CD4-positive, alpha-beta T cell treated with Interleukin-6 for 4 hours (primary cell): ENCODE measurements around the gene NT5C3A.
"Not testable (repeated sequence)": the region's sequence is repeated elsewhere in the genome, so short reads cannot be mapped to it uniquely, and the experiment has no call there.

ENCODE experiments used
- DNase-seq: peaks from one replicate; pipeline ENCODE4 v3.0.0-alpha.2; 2020; ENCODE audit warnings: mixed read lengths

The NT5C3A gene

GRCh38 chr7:33062023-33062781 lies at the start of gene NT5C3A:
TSS of gene NT5C3A (minus strand) at chr7:33062776. CDS start at chr7:33062705, 71 bp downstream.
- peak; percentile 40 for DNase-seq

- no peak for DNase-seq
Measured at GRCh38 chr7:33111614-33112013, 49.0 kb upstream of the NT5C3A start.

GRCh38 chr7:33109758-33110238 lies 47.2 kb upstream of the NT5C3A start:
- peak; percentile 2 for DNase-seq

GRCh38 chr7:33109005-33109757 lies 46.6 kb upstream of the NT5C3A start, which contains the start of gene RP9:
TSS of gene RP9 (minus strand) at chr7:33109404. CDS start at chr7:33109372, 32 bp downstream.
- peak; percentile 83 for DNase-seq

- DNase-seq: peak; percentile 13
Measured at GRCh38 chr7:33108554-33109004, 46.0 kb upstream of the NT5C3A start.

- DNase-seq: peak; percentile 54
Measured at GRCh38 chr7:33107136-33108066, 44.8 kb upstream of the NT5C3A start.

GRCh38 chr7:33101906-33102305 lies 39.3 kb upstream of the NT5C3A start:
- DNase-seq: no peak

- no peak for DNase-seq
Measured at GRCh38 chr7:33100770-33101169, 38.2 kb upstream of the NT5C3A start.

- DNase-seq: no peak
Measured at GRCh38 chr7:33099154-33099940, 36.8 kb upstream of the NT5C3A start.

- DNase-seq: not testable (repeated sequence)
Measured at GRCh38 chr7:33094745-33095275, 32.2 kb upstream of the NT5C3A start.

GRCh38 chr7:33093266-33093665 lies 30.7 kb upstream of the NT5C3A start:
- no peak for DNase-seq

- no peak for DNase-seq
Measured at GRCh38 chr7:33091641-33092191, 29.1 kb upstream of the NT5C3A start.

GRCh38 chr7:33091111-33091531 lies 28.5 kb upstream of the NT5C3A start:
- no peak for DNase-seq

GRCh38 chr7:33089142-33089541 lies 26.6 kb upstream of the NT5C3A start:
- DNase-seq: no peak

- no peak for DNase-seq
Measured at GRCh38 chr7:33087858-33088257, 25.3 kb upstream of the NT5C3A start.

- DNase-seq: no peak
Measured at GRCh38 chr7:33087356-33087755, 24.8 kb upstream of the NT5C3A start.

- no peak for DNase-seq
Measured at GRCh38 chr7:33079763-33080690, 17.5 kb upstream of the NT5C3A start.

GRCh38 chr7:33079096-33079495 lies 16.5 kb upstream of the NT5C3A start:
- DNase-seq: no peak

GRCh38 chr7:33076737-33077136 lies 14.2 kb upstream of the NT5C3A start:
- peak; percentile 12 for DNase-seq
